Nephron progenitor cell (in vitro differentiated cells): Measurements from ENCODE around the gene SAP130.

Source experiments
- DNase-seq: peaks from one replicate; pipeline ENCODE4 v3.0.0; 2021
- H3K27ac Mint-ChIP-seq: 2 replicates; pipeline ENCODE4 v1.8.0; 2021; ENCODE audit warnings: mild to moderate bottlenecking, moderate library complexity, mixed read lengths
- H3K27me3 Mint-ChIP-seq: 2 replicates; pipeline ENCODE4 v1.8.0; 2021; ENCODE audit warnings: mild to moderate bottlenecking, low read depth, mixed read lengths; ENCODE audit not compliant: poor library complexity
- H3K36me3 Mint-ChIP-seq: 2 replicates; pipeline ENCODE4 v1.8.0; 2021; ENCODE audit warnings: low read depth, mixed read lengths
- H3K4me1 Mint-ChIP-seq: 2 replicates; pipeline ENCODE4 v1.8.0; 2021; ENCODE audit warnings: mixed read lengths
- H3K4me3 Mint-ChIP-seq: 2 replicates; pipeline ENCODE4 v1.8.0; 2021; ENCODE audit warnings: mild to moderate bottlenecking, moderate library complexity, mixed read lengths
- H3K9me3 Mint-ChIP-seq: 2 replicates; pipeline ENCODE4 v1.8.0; 2021; ENCODE audit warnings: mild to moderate bottlenecking, moderate library complexity, mixed read lengths
- CTCF ChIP-seq: fragments of 200-600 bp; sonication (generic); IDR thresholded peaks from 2 replicates; pipeline ENCODE4 v1.5.0; 2021; ENCODE audit warnings: antibody characterized with exemption

The SAP130 gene

GRCh38 chr2:127893494-127893893 lies 134.4 kb downstream of the SAP130 start:
- TF ChIP-seq CTCF: no peak
- Mint-ChIP-seq H3K4me3 (no peak overlapping the region), H3K27ac (no peak overlapping the region), H3K36me3 (peaks cover 8% of the 10 kb centered on the region), H3K4me1 (peaks cover 5% of the 10 kb centered on the region), H3K9me3 (no peaks in the 10 kb centered on the region), H3K27me3 (peaks cover 3% of the 10 kb centered on the region)
- DNase-seq: no peak

GRCh38 chr2:127893033-127893432 lies 134.8 kb downstream of the SAP130 start:
- DNase-seq: no peak
- H3K27me3 Mint-ChIP-seq: peaks cover 3% of the 10 kb centered on the region
- H3K4me1 Mint-ChIP-seq: peaks cover 7% of the 10 kb centered on the region
- TF ChIP-seq CTCF: no peak
- no peaks in the 10 kb centered on the region for H3K9me3 Mint-ChIP-seq
- peaks cover 9% of the 10 kb centered on the region for H3K36me3 Mint-ChIP-seq
- no peak overlapping the region for H3K27ac Mint-ChIP-seq
- no peak overlapping the region for H3K4me3 Mint-ChIP-seq

GRCh38 chr2:127891811-127892210 lies 136.0 kb downstream of the SAP130 start:
- H3K4me1 Mint-ChIP-seq: peaks cover 17% of the 10 kb centered on the region
- no peak for TF ChIP-seq CTCF

More at GRCh38 chr2:127891811-127892210, 136.0 kb downstream of the SAP130 start:
- DNase-seq: no peak
- Mint-ChIP-seq H3K27ac (no peak overlapping the region), H3K36me3 (peaks cover 13% of the 10 kb centered on the region), H3K4me3 (no peak overlapping the region), H3K9me3 (no peaks in the 10 kb centered on the region), H3K27me3 (peaks cover 3% of the 10 kb centered on the region)
